H1 (cell line): ENCODE data around the gene TSPEAR. TPM values are rescaled to one million over a fixed set of nuclear protein-coding genes. Genes with fewer than 3 reads are reported as not detected.

ENCODE experiments used
- CTCF ChIA-PET: fragments of 300-600 bp; sonication (Branson Sonifier 250); formaldehyde crosslinking; loops from one replicate; lab custom pipeline; 2021; ENCODE audit not compliant: partially characterized antibody; lab: Charles Lee
- POLR2A ChIA-PET: fragments of 300-600 bp; sonication (Branson Sonifier 250); formaldehyde crosslinking; loops from one replicate; lab custom pipeline; 2021; ENCODE audit warnings: inconsistent platforms; ENCODE audit not compliant: partially characterized antibody; lab: Charles Lee
- DNase-seq, 2 experiments: peaks; one replicate each; pipeline versions ENCODE4 v3.0.0 to v3.0.0-alpha.2; 2010 to 2022; ENCODE audit warnings: low spot score in 2 of 2, low read depth in 1 of 2, mixed read lengths in 1 of 2
- FAIRE-seq: peaks from 2 replicates; lab custom pipeline; 2011; peaks lifted over from hg19 to GRCh38; lab: Jason Lieb, UNC
- H2AFZ ChIP-seq: 2 replicates; pipeline ENCODE4 v1.8.1; 2012; ENCODE audit warnings: low read length, inconsistent platforms
- H2AK5ac ChIP-seq: 2 replicates; pipeline ENCODE4 v1.6.1; 2013; ENCODE audit warnings: low read depth, low read length
- H2BK120ac ChIP-seq: replicated peaks from 2 replicates; pipeline ENCODE3; 2013; ENCODE audit warnings: low read depth, low read length, inconsistent platforms
- H2BK12ac ChIP-seq: 2 replicates; pipeline ENCODE4 v1.6.1; 2013; ENCODE audit warnings: low read depth, low read length
- H2BK15ac ChIP-seq: 2 replicates; pipeline ENCODE4 v1.6.1; 2013; ENCODE audit warnings: low read length
- H2BK20ac ChIP-seq: 2 replicates; pipeline ENCODE4 v1.6.1; 2013; ENCODE audit warnings: low read length
- H2BK5ac ChIP-seq: 2 replicates; pipeline ENCODE4 v1.6.1; 2013; ENCODE audit warnings: low read depth, low read length
- H3K14ac ChIP-seq: 2 replicates; pipeline ENCODE4 v1.6.1; 2013; ENCODE audit warnings: inconsistent platforms; ENCODE audit not compliant: insufficient read length
- H3K18ac ChIP-seq: 2 replicates; pipeline ENCODE4 v1.6.1; 2013; ENCODE audit warnings: low read length; ENCODE audit errors: extremely low read depth
- H3K23ac ChIP-seq: 2 replicates; pipeline ENCODE4 v1.6.1; 2013; ENCODE audit warnings: inconsistent platforms; ENCODE audit not compliant: insufficient read length
- H3K23me2 ChIP-seq: 2 replicates; pipeline ENCODE4 v1.6.1; 2013; ENCODE audit warnings: low read depth, low read length
- H3K27ac ChIP-seq: 2 replicates; pipeline ENCODE4 v1.6.1; 2011; ENCODE audit warnings: low read depth, low read length, inconsistent platforms
- H3K27me3 ChIP-seq, 4 experiments: replicated peaks in 1 of 4; 1 replicate in 1 of 4; 2 replicates in 3 of 4; pipeline versions ENCODE4 v1.6.1 to v1.8.1; 2011 to 2013; ENCODE audit warnings: low read length in 3 of 4, mild to moderate bottlenecking in 3 of 4, inconsistent platforms in 2 of 4, mixed read lengths in 2 of 4, moderate library complexity in 1 of 4; ENCODE audit not compliant: control insufficient read depth in 3 of 4, insufficient read depth in 3 of 4; ENCODE audit errors: extremely low read depth in 1 of 4
- H3K36me3 ChIP-seq, 4 experiments: 2 replicates each; pipeline versions ENCODE4 v1.6.1 to v1.8.1; 2011 to 2013; ENCODE audit warnings: mild to moderate bottlenecking in 4 of 4, low read length in 3 of 4, moderate library complexity in 2 of 4, control low read depth in 1 of 4, inconsistent platforms in 1 of 4; ENCODE audit not compliant: insufficient read depth in 4 of 4, control insufficient read depth in 2 of 4
- H3K4ac ChIP-seq: replicated peaks from 2 replicates; pipeline ENCODE3; 2013; ENCODE audit warnings: low read length, low read depth, mixed read lengths, inconsistent platforms; ENCODE audit not compliant: insufficient read length
- H3K4me1 ChIP-seq, 4 experiments: replicated peaks in 1 of 4; 1 replicate in 1 of 4; 2 replicates in 3 of 4; pipeline versions ENCODE4 v1.6.1 to v1.8.1; 2011 to 2013; ENCODE audit warnings: low read length in 3 of 4, inconsistent platforms in 2 of 4, mixed read lengths in 1 of 4; ENCODE audit not compliant: insufficient read depth in 4 of 4, control insufficient read depth in 3 of 4
- H3K4me2 ChIP-seq, 2 experiments: 2 replicates each; pipeline versions ENCODE4 v1.6.1 to v1.8.1; 2011 to 2013; ENCODE audit warnings: low read depth in 2 of 2, low read length in 2 of 2, control low read depth in 1 of 2, inconsistent platforms in 1 of 2, mild to moderate bottlenecking in 1 of 2; ENCODE audit not compliant: insufficient read depth in 1 of 2
- H3K4me3 ChIP-seq, 4 experiments: fragments of 200-600, 300-600 bp in 1 of 4; sonication (generic), shearing (Covaris generic), sonication (Bioruptor Twin) in 1 of 4; 2 replicates each; pipeline versions ENCODE4 v1.5.1 to v1.8.1; 2011 to 2016; ENCODE audit warnings: low read length in 4 of 4, low read depth in 3 of 4, control low read depth in 2 of 4, inconsistent platforms in 2 of 4, mild to moderate bottlenecking in 2 of 4, mixed read lengths in 1 of 4, moderate library complexity in 1 of 4; ENCODE audit not compliant: insufficient read depth in 2 of 4; ENCODE audit errors: extremely low read depth in 1 of 4
- H3K56ac ChIP-seq: replicated peaks from 2 replicates; pipeline ENCODE3; 2013; ENCODE audit warnings: low read depth, mild to moderate bottlenecking, mixed read lengths, low read length, inconsistent platforms; ENCODE audit not compliant: insufficient read length
- H3K79me1 ChIP-seq: 2 replicates; pipeline ENCODE4 v1.6.1; 2013; ENCODE audit warnings: low read depth, low read length, control low read depth
- H3K79me2 ChIP-seq, 2 experiments: 2 replicates each; pipeline versions ENCODE4 v1.6.1 to v1.8.1; 2012 to 2013; ENCODE audit warnings: low read length in 2 of 2, mild to moderate bottlenecking in 2 of 2, inconsistent platforms in 1 of 2; ENCODE audit not compliant: insufficient read depth in 2 of 2, control insufficient read depth in 1 of 2
- H3K9ac ChIP-seq, 4 experiments: replicated peaks in 1 of 4; 1 replicate in 1 of 4; 2 replicates in 3 of 4; pipeline versions ENCODE4 v1.6.1 to v1.8.1; 2011 to 2013; ENCODE audit warnings: low read depth in 3 of 4, low read length in 3 of 4, control low read depth in 2 of 4, mild to moderate bottlenecking in 2 of 4, moderate library complexity in 2 of 4, inconsistent platforms in 1 of 4; ENCODE audit errors: extremely low read depth in 1 of 4
- H3K9me3 ChIP-seq, 2 experiments: 2 replicates each; pipeline versions ENCODE4 v1.6.1 to v1.8.1; 2012 to 2013; ENCODE audit warnings: mild to moderate bottlenecking in 2 of 2, moderate library complexity in 2 of 2, control low read depth in 1 of 2, inconsistent platforms in 1 of 2, low read depth in 1 of 2, low read length in 1 of 2, mixed read lengths in 1 of 2; ENCODE audit not compliant: insufficient read depth in 2 of 2
- H4K20me1 ChIP-seq, 2 experiments: replicated peaks in 1 of 2; 2 replicates each; pipeline versions ENCODE3 to v1.8.1; 2011 to 2013; ENCODE audit warnings: inconsistent platforms in 2 of 2, low read length in 2 of 2, mild to moderate bottlenecking in 1 of 2; ENCODE audit not compliant: insufficient read depth in 2 of 2, control insufficient read depth in 1 of 2
- H4K5ac ChIP-seq: 2 replicates; pipeline ENCODE4 v1.6.1; 2013; ENCODE audit warnings: low read length, low read depth, mixed read lengths, inconsistent platforms; ENCODE audit not compliant: insufficient read length
- H4K8ac ChIP-seq: 2 replicates; pipeline ENCODE4 v1.8.0; 2013; ENCODE audit warnings: mild to moderate bottlenecking, moderate library complexity, low read length, inconsistent platforms; ENCODE audit not compliant: insufficient read depth; ENCODE audit errors: extremely low read depth
- H4K91ac ChIP-seq: replicated peaks from 2 replicates; pipeline ENCODE3; 2013; ENCODE audit warnings: low read length, mixed read lengths, inconsistent platforms; ENCODE audit not compliant: insufficient read length
- CTCF ChIP-seq, 3 experiments: IDR thresholded peaks; 1 replicate in 2 of 3; 2 replicates in 1 of 3; pipeline versions ENCODE4 v1.5.1 to v1.6.1; 2011; ENCODE audit warnings: low read length in 3 of 3, mild to moderate bottlenecking in 3 of 3, inconsistent platforms in 2 of 3, low read depth in 1 of 3, moderate library complexity in 1 of 3; ENCODE audit not compliant: insufficient read depth in 1 of 3; ENCODE audit errors: control extremely low read depth in 1 of 3
- EZH2 ChIP-seq: fragments of 200-600 bp; sonication (generic); IDR thresholded peaks from 2 replicates; pipeline ENCODE4 v1.7.1; 2012; ENCODE audit warnings: low read depth, mild to moderate bottlenecking, moderate library complexity, low read length, inconsistent platforms; ENCODE audit not compliant: severe bottlenecking
- HDAC6 ChIP-seq: IDR thresholded peaks from one replicate; pipeline ENCODE4 v1.7.1; 2012; ENCODE audit warnings: low read depth, mild to moderate bottlenecking, inconsistent platforms, low read length, moderate library complexity
- JUN ChIP-seq: IDR thresholded peaks from 2 replicates; pipeline ENCODE4 v1.6.1; 2011; ENCODE audit warnings: low read depth, mild to moderate bottlenecking, improper control_type of control experiment, low read length
- POU5F1 ChIP-seq: IDR thresholded peaks from 2 replicates; pipeline ENCODE4 v1.6.1; 2011; ENCODE audit warnings: low read depth, mild to moderate bottlenecking, low read length, moderate library complexity
- RNF2 ChIP-seq: fragments of 200-900, 300-1000 bp; sonication (generic); IDR thresholded peaks from 2 replicates; pipeline ENCODE4 v1.7.1; 2016; ENCODE audit warnings: borderline replicate concordance, low read depth, mild to moderate bottlenecking, antibody characterized with exemption, low read length; ENCODE audit not compliant: poor library complexity, severe bottlenecking; ENCODE audit errors: missing control alignments
- YY1 ChIP-seq: IDR thresholded peaks from 2 replicates; pipeline ENCODE4 v1.6.1; 2011; ENCODE audit warnings: low read depth, mild to moderate bottlenecking, low read length
- ZNF274 ChIP-seq: IDR thresholded peaks from 2 replicates; pipeline ENCODE4 v1.7.0; 2012; ENCODE audit warnings: low read length, borderline replicate concordance; ENCODE audit errors: extremely low read depth
- WGBS, 2 experiments: shearing (Covaris generic) in 1 of 2; methylation state at CpG; one replicate each; pipeline versions ENCODE4 v1.1.6 to v1.1.7; 2013 to 2015; ENCODE audit warnings: low lambda C conversion rate in 2 of 2, mixed read lengths in 2 of 2, inconsistent platforms in 1 of 2, low coverage in 1 of 2, missing lambda C conversion rate in 1 of 2; ENCODE audit not compliant: insufficient replicate concordance in 2 of 2, insufficient coverage in 1 of 2, insufficient read length in 1 of 2; ENCODE audit errors: extremely low coverage in 1 of 2, missing lambda C conversion rate in 1 of 2; 5-methylcytosine and 5-hydroxymethylcytosine counted together
- polyA plus RNA-seq, 7 experiments: library from polyadenylated mRNA; depleted of rRNA in 3 of 7; stranded (reverse) in 5 of 7; unstranded in 2 of 7; fragments of >200 nt in 5 of 7; fragments of 200-250 nt in 2 of 7; gene quantifications; 1 replicate in 5 of 7; 2 replicates in 1 of 7; 4 replicates in 1 of 7; pipeline versions ENCODE4 v1.2.1 to v1.2.3, GENCODE V29; 2011 to 2013; ENCODE audit warnings: missing spikeins in 2 of 7, mixed read lengths in 2 of 7
- total RNA-seq: library from RNA; stranded (reverse); fragmentation: NEBNext Ultra II Directional; extraction: Animal tissue kit (Norgen Biotek cat#: 25700); gene quantifications from 2 replicates; pipeline ENCODE4 v1.2.1, GENCODE V29; 2021
- TF ChIP-seq, protein P1 (sequence below): IDR thresholded peaks from 2 replicates; pipeline ENCODE4 v1.6.1; 2011; ENCODE audit warnings: low read depth, mild to moderate bottlenecking, low read length; ENCODE audit not compliant: insufficient read depth

Gene TSPEAR
- total and polyA plus RNA-seq, 2 of the 8 experiments (the other 6 are each of a cell fraction or from before 2014, with no cell fraction given): 0.58 to 0.89 TPM

- CTCF ChIA-PET: no interaction called here
- H3K56ac ChIP-seq: no peak overlapping the region
- POLR2A ChIA-PET: no interaction called here
- no peak for TF ChIP-seq ZNF274
- TF ChIP-seq CTCF (IDR thresholded peaks at IDR 0.05; ENCODE audit: control extremely low read depth in 1 of 3, insufficient read depth in 1 of 3, low read depth in 1 of 3, low read length in 3 of 3): no peak
- TF ChIP-seq YY1: no peak
- TF ChIP-seq, protein P1, sequence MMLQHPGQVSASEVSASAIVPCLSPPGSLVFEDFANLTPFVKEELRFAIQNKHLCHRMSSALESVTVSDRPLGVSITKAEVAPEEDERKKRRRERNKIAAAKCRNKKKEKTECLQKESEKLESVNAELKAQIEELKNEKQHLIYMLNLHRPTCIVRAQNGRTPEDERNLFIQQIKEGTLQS: no peak
- TF ChIP-seq POU5F1: no peak
- no peak for TF ChIP-seq JUN
- no peak for TF ChIP-seq HDAC6
- TF ChIP-seq RNF2: no peak
- no peak for TF ChIP-seq EZH2
These were observed 146.3 kb downstream of the TSPEAR start for GRCh38 chr21:44564886-44565598.

More at GRCh38 chr21:44564886-44565598, 146.3 kb downstream of the TSPEAR start:
- H2BK120ac ChIP-seq: no peak overlapping the region
- H2BK12ac ChIP-seq: no peak overlapping the region
- no peak overlapping the region for H3K4me3 ChIP-seq
- no peaks in the 10 kb centered on the region for H3K27me3 ChIP-seq
- no peak overlapping the region for H2BK15ac ChIP-seq
- DNase-seq (no peak), FAIRE-seq (no peak)
- H3K27ac ChIP-seq: no peak overlapping the region
- H2BK5ac ChIP-seq: no peak overlapping the region
- no peak overlapping the region for H2AFZ ChIP-seq
- no peaks in the 10 kb centered on the region for H3K9me3 ChIP-seq
- H3K4ac ChIP-seq: no peak overlapping the region
- no peak overlapping the region for H3K4me2 ChIP-seq
- H3K9ac ChIP-seq: no peak overlapping the region
- peaks cover 0 to 3% (median 0%) of the 10 kb centered on the region in 4 experiments; a peak in 1 of 7 replicates for H3K4me1 ChIP-seq
- H4K20me1 ChIP-seq: no peaks in the 10 kb centered on the region
- no peak overlapping the region for H2AK5ac ChIP-seq
- no peak overlapping the region for H4K91ac ChIP-seq
- no peaks in the 10 kb centered on the region for H3K23me2 ChIP-seq
- H4K8ac ChIP-seq: no peak overlapping the region
- no peaks in the 10 kb centered on the region for H3K79me1 ChIP-seq
- no peak overlapping the region for H3K14ac ChIP-seq
- H4K5ac ChIP-seq: no peak overlapping the region
- no peaks in the 10 kb centered on the region for H3K36me3 ChIP-seq
- no peaks in the 10 kb centered on the region for H3K79me2 ChIP-seq
- WGBS, 2 experiments: 41% methylated on average over 1 of the region's 1 CpG; no CpG with 5 or more reads in 1 of the 2 experiments
- H2BK20ac ChIP-seq: no peak overlapping the region
- no peak overlapping the region for H3K18ac ChIP-seq
- no peak overlapping the region for H3K23ac ChIP-seq
